Activated naive CD4-positive, alpha-beta T cell treated with anti-CD3 and anti-CD28 coated beads, Interleukin-2, amount 10 ng/mL, durations not matched to agents 7 days and 5 days (primary cell): ENCODE measurements around the gene GATA2.

ENCODE experiments used
- CTCF ChIA-PET: fragments of 350-600 bp; sonication (Branson Sonifier 250); formaldehyde crosslinking; loops from one replicate; lab custom pipeline; 2021; ENCODE audit warnings: antibody characterized with exemption; lab: Charles Lee
- DNase-seq: peaks from one replicate; pipeline ENCODE4 v3.0.0-alpha.2; 2020
- H3K27ac Mint-ChIP-seq: one replicate; pipeline ENCODE4 v1.8.0; 2021; ENCODE audit warnings: mild to moderate bottlenecking, moderate library complexity, mixed read lengths
- H3K27me3 Mint-ChIP-seq: one replicate; pipeline ENCODE4 v1.8.0; 2021; ENCODE audit warnings: mild to moderate bottlenecking, mixed read lengths
- H3K36me3 Mint-ChIP-seq: one replicate; pipeline ENCODE4 v1.8.0; 2021; ENCODE audit warnings: mixed read lengths
- H3K4me1 Mint-ChIP-seq: one replicate; pipeline ENCODE4 v1.8.0; 2021; ENCODE audit warnings: mixed read lengths
- H3K4me3 Mint-ChIP-seq: one replicate; pipeline ENCODE4 v1.8.0; 2021; ENCODE audit warnings: mild to moderate bottlenecking, moderate library complexity, mixed read lengths
- H3K9me3 Mint-ChIP-seq: one replicate; pipeline ENCODE4 v1.8.0; 2021; ENCODE audit warnings: mixed read lengths

GATA2 gene

GRCh38 chr3:128429751-128430150 is 63.2 kb downstream of the GATA2 start:
- H3K4me1 Mint-ChIP-seq, result peaks cover 9% of the 10 kb centered on the region
- H3K27me3 Mint-ChIP-seq, result peaks cover 78% of the 10 kb centered on the region
- no peak for DNase-seq
- CTCF ChIA-PET, result interaction anchor here (1.2 to 1.8 kb wide), 2 partner anchors 8 to 69 kb away, joined by 3 to 7 read pairs; no protein-coding TSS in a partner anchor
- H3K4me3 Mint-ChIP-seq, result no peak overlapping the region
- H3K36me3 Mint-ChIP-seq, result no peaks in the 10 kb centered on the region
- no peaks in the 10 kb centered on the region for H3K9me3 Mint-ChIP-seq
- H3K27ac Mint-ChIP-seq, result no peak overlapping the region
